H9 (cell line): ENCODE data around the gene MCU. TPM values are rescaled to one million over a fixed set of nuclear protein-coding genes. Genes with fewer than 3 reads are reported as not detected.
A peak's percentile ranks its signal among the peaks of the same experiment; 100 is the strongest.

Experiments
- DNase-seq: peaks from one replicate; pipeline ENCODE4 v3.0.0-alpha.2; 2017
- H2AFZ ChIP-seq: one replicate; pipeline ENCODE4 v1.6.1; 2013; ENCODE audit warnings: mild to moderate bottlenecking, low read length, control low read depth, moderate library complexity
- H2AK5ac ChIP-seq: 2 replicates; pipeline ENCODE4 v1.6.1; 2013; ENCODE audit warnings: low read length, control low read depth, mixed read lengths; ENCODE audit not compliant: insufficient read length
- H2BK120ac ChIP-seq: one replicate; pipeline ENCODE4 v1.6.1; 2013; ENCODE audit warnings: low read depth, mild to moderate bottlenecking, low read length, control low read depth, inconsistent platforms; ENCODE audit not compliant: poor library complexity, severe bottlenecking
- H2BK12ac ChIP-seq: 2 replicates; pipeline ENCODE4 v1.6.1; 2013; ENCODE audit warnings: low read length, control low read depth, mixed read lengths, low read depth; ENCODE audit not compliant: insufficient read length
- H2BK15ac ChIP-seq: 2 replicates; pipeline ENCODE4 v1.6.1; 2013; ENCODE audit warnings: low read depth, low read length, control low read depth
- H2BK20ac ChIP-seq: one replicate; pipeline ENCODE4 v1.6.1; 2013; ENCODE audit warnings: low read depth, mild to moderate bottlenecking, low read length, control low read depth, inconsistent platforms; ENCODE audit not compliant: poor library complexity, severe bottlenecking
- H2BK5ac ChIP-seq: 2 replicates; pipeline ENCODE4 v1.6.1; 2013; ENCODE audit warnings: low read length, control low read depth, mixed read lengths; ENCODE audit not compliant: insufficient read length
- H3K14ac ChIP-seq: 2 replicates; pipeline ENCODE4 v1.6.1; 2013; ENCODE audit warnings: low read length, control low read depth; ENCODE audit not compliant: insufficient read depth
- H3K18ac ChIP-seq: 2 replicates; pipeline ENCODE4 v1.6.1; 2013; ENCODE audit warnings: low read depth, mild to moderate bottlenecking, mixed read lengths, low read length, control low read depth; ENCODE audit not compliant: insufficient read length
- H3K23ac ChIP-seq: 2 replicates; pipeline ENCODE4 v1.6.1; 2013; ENCODE audit warnings: low read length, control low read depth, mixed read lengths, low read depth; ENCODE audit not compliant: insufficient read length
- H3K23me2 ChIP-seq: 2 replicates; pipeline ENCODE4 v1.6.1; 2013; ENCODE audit warnings: low read depth, mild to moderate bottlenecking, mixed read lengths, low read length, control low read depth; ENCODE audit not compliant: insufficient read length, poor library complexity, severe bottlenecking
- H3K27ac ChIP-seq: 2 replicates; pipeline ENCODE4 v1.5.1; 2013; ENCODE audit warnings: low read length, control low read depth, mixed read lengths, low read depth; ENCODE audit not compliant: insufficient read length
- H3K27me3 ChIP-seq: 2 replicates; pipeline ENCODE4 v1.6.1; 2013; ENCODE audit warnings: low read length, control low read depth, inconsistent platforms; ENCODE audit not compliant: insufficient read depth
- H3K4ac ChIP-seq: 2 replicates; pipeline ENCODE4 v1.6.1; 2013; ENCODE audit warnings: low read depth, mild to moderate bottlenecking, control low read depth, inconsistent platforms, low read length, moderate library complexity
- H3K4me1 ChIP-seq: 2 replicates; pipeline ENCODE4 v1.6.1; 2013; ENCODE audit warnings: low read length, control low read depth, inconsistent platforms; ENCODE audit not compliant: insufficient read depth
- H3K4me2 ChIP-seq: 2 replicates; pipeline ENCODE4 v1.6.1; 2013; ENCODE audit warnings: low read length, control low read depth, mixed read lengths; ENCODE audit not compliant: insufficient read length, insufficient read depth
- H3K56ac ChIP-seq: 2 replicates; pipeline ENCODE4 v1.6.1; 2013; ENCODE audit warnings: low read depth, mild to moderate bottlenecking, mixed read lengths, low read length, control low read depth; ENCODE audit not compliant: insufficient read length
- H3K79me1 ChIP-seq: 2 replicates; pipeline ENCODE4 v1.6.1; 2013; ENCODE audit warnings: low read depth, mild to moderate bottlenecking, moderate library complexity, low read length, control low read depth, inconsistent platforms; ENCODE audit not compliant: insufficient read depth, poor library complexity, severe bottlenecking
- H3K79me2 ChIP-seq: 2 replicates; pipeline ENCODE4 v1.6.1; 2013; ENCODE audit warnings: low read length, control low read depth, inconsistent platforms; ENCODE audit not compliant: insufficient read depth
- H3K9ac ChIP-seq: 2 replicates; pipeline ENCODE4 v1.6.1; 2013; ENCODE audit warnings: low read length, control low read depth, mixed read lengths; ENCODE audit not compliant: insufficient read length; ENCODE audit errors: extremely low read depth
- H3K9me3 ChIP-seq: one replicate; pipeline ENCODE4 v1.6.1; 2013; ENCODE audit warnings: low read depth, low read length, inconsistent platforms; ENCODE audit not compliant: control insufficient read depth
- H3T11ph ChIP-seq: one replicate; pipeline ENCODE4 v1.6.1; 2013; ENCODE audit warnings: mild to moderate bottlenecking, low read length, control low read depth, inconsistent platforms
- H4K20me1 ChIP-seq: one replicate; pipeline ENCODE4 v1.6.1; 2013; ENCODE audit not compliant: control insufficient read depth, insufficient read length, insufficient read depth
- H4K5ac ChIP-seq: 2 replicates; pipeline ENCODE4 v1.6.1; 2013; ENCODE audit warnings: low read depth, mild to moderate bottlenecking, mixed read lengths, low read length, control low read depth; ENCODE audit not compliant: insufficient read length
- H4K8ac ChIP-seq: replicated peaks from 2 replicates; pipeline ENCODE4 v1.6.1; 2013; ENCODE audit warnings: low read length, control low read depth, mixed read lengths, low read depth; ENCODE audit not compliant: insufficient read length
- H4K91ac ChIP-seq: 2 replicates; pipeline ENCODE4 v1.6.1; 2013; ENCODE audit warnings: low read depth, mild to moderate bottlenecking, moderate library complexity, mixed read lengths, low read length, control low read depth; ENCODE audit not compliant: insufficient read length
- H3K27ac Mint-ChIP-seq, 3 experiments: 2 replicates in 2 of 3; 3 replicates in 1 of 3; pipeline ENCODE4 v1.8.0; 2020 to 2021; ENCODE audit warnings: mixed read lengths in 3 of 3, mild to moderate bottlenecking in 1 of 3, moderate library complexity in 1 of 3
- H3K27me3 Mint-ChIP-seq: 2 replicates; pipeline ENCODE4 v1.8.0; 2021; ENCODE audit warnings: low read depth, mild to moderate bottlenecking, moderate library complexity, mixed read lengths
- H3K36me3 Mint-ChIP-seq, 3 experiments: 2 replicates in 2 of 3; 3 replicates in 1 of 3; pipeline ENCODE4 v1.8.0; 2020 to 2021; ENCODE audit warnings: low read depth in 3 of 3, mixed read lengths in 3 of 3; ENCODE audit not compliant: insufficient read depth in 1 of 3
- H3K4me1 Mint-ChIP-seq, 2 experiments: 2 replicates each; pipeline ENCODE4 v1.8.0; 2020; ENCODE audit warnings: mixed read lengths in 2 of 2
- H3K4me3 Mint-ChIP-seq, 2 experiments: 2 replicates in 1 of 2; 3 replicates in 1 of 2; pipeline ENCODE4 v1.8.0; 2020 to 2021; ENCODE audit warnings: mild to moderate bottlenecking in 2 of 2, mixed read lengths in 2 of 2, moderate library complexity in 1 of 2
- H3K9me3 Mint-ChIP-seq, 2 experiments: 2 replicates in 1 of 2; 3 replicates in 1 of 2; pipeline ENCODE4 v1.8.0; 2020; ENCODE audit warnings: mild to moderate bottlenecking in 2 of 2, mixed read lengths in 2 of 2, moderate library complexity in 1 of 2
- CTCF ChIP-seq: fragments of 200-600 bp; sonication (generic); conservative IDR thresholded peaks from 3 replicates; pipeline ENCODE4 v1.8.0; 2021; ENCODE audit warnings: antibody characterized with exemption, mild to moderate bottlenecking
- total RNA-seq: library from RNA; stranded (reverse); gene quantifications from 2 replicates; pipeline ENCODE4 v1.2.1, GENCODE V29; 2021

Gene MCU
- total RNA-seq, 1 experiment from 2014 or later = 36.6 TPM

- Mint-ChIP-seq H3K36me3 (no peaks in the 10 kb centered on the region), H3K27me3 (no peaks in the 10 kb centered on the region), H3K4me1 (peaks cover 16 to 23% of the 10 kb centered on the region in 2 experiments), H3K9me3 (no peaks in the 10 kb centered on the region), H3K4me3 (no peak overlapping the region), H3K27ac (peak overlapping the region in 1 of 3 experiments; percentile 31; a peak in 1 of 7 replicates)
- Histone ChIP-seq H3K4me2 (no peak overlapping the region), H3K27ac (no peak overlapping the region), H2BK20ac (no peak overlapping the region), H3K4me1 (no peaks in the 10 kb centered on the region), H2BK5ac (no peak overlapping the region), H3K9me3 (no peaks in the 10 kb centered on the region), H2BK15ac (no peak overlapping the region), H2AFZ (no peak overlapping the region), H4K20me1 (no peaks in the 10 kb centered on the region), H2BK12ac (no peak overlapping the region), H3T11ph (no peak overlapping the region), H3K79me1 (peaks cover 2% of the 10 kb centered on the region), H2AK5ac (no peak overlapping the region), H4K8ac (no peak overlapping the region), H4K91ac (no peak overlapping the region), H4K5ac (no peak overlapping the region), H3K56ac (no peak overlapping the region), H3K23ac (no peak overlapping the region), H3K14ac (no peak overlapping the region), H3K23me2 (no peaks in the 10 kb centered on the region), H3K18ac (no peak overlapping the region), H2BK120ac (no peak overlapping the region), H3K4ac (no peak overlapping the region), H3K79me2 (no peaks in the 10 kb centered on the region; the same call in 1 of the 2 replicates), H3K27me3 (no peaks in the 10 kb centered on the region), H3K9ac (no peak overlapping the region)
- no peak for TF ChIP-seq CTCF
- no peak for DNase-seq
Observed at GRCh38 chr10:72832701-72833100, 140.8 kb downstream of the MCU start.
